Parathyroid adenoma (tissue), 2 donors: ENCODE data around the gene RASGRP1.

Source experiments
- H2AFZ ChIP-seq: fragments of 300-600 bp; sonication (generic); one replicate; pipeline ENCODE4 v1.7.0; 2017; ENCODE audit warnings: antibody characterized with exemption, mild to moderate bottlenecking
- H3K27ac ChIP-seq: fragments of 300-600 bp; sonication (generic); one replicate; pipeline ENCODE4 v1.7.0; 2017
- H3K27me3 ChIP-seq: fragments of 300-600 bp; sonication (generic); one replicate; pipeline ENCODE4 v1.7.0; 2017; ENCODE audit warnings: low read length; ENCODE audit not compliant: control insufficient read depth, insufficient read depth
- H3K36me3 ChIP-seq: fragments of 300-600 bp; sonication (generic); one replicate; pipeline ENCODE4 v1.7.0; 2017; ENCODE audit warnings: low read length; ENCODE audit not compliant: control insufficient read depth, insufficient read depth
- H3K4me1 ChIP-seq: fragments of 300-600 bp; sonication (generic); one replicate; pipeline ENCODE4 v1.7.0; 2017; ENCODE audit warnings: control low read depth
- H3K4me2 ChIP-seq: fragments of 300-600 bp; sonication (generic); one replicate; pipeline ENCODE4 v1.7.0; 2017; ENCODE audit warnings: low read length
- H3K4me3 ChIP-seq: fragments of 300-600 bp; sonication (generic); one replicate; pipeline ENCODE4 v1.7.0; 2017; ENCODE audit warnings: low read depth, low read length
- H3K79me2 ChIP-seq: fragments of 300-600 bp; sonication (generic); one replicate; pipeline ENCODE4 v1.7.0; 2017; ENCODE audit warnings: control low read depth
- H3K9ac ChIP-seq: fragments of 300-600 bp; sonication (generic); one replicate; pipeline ENCODE4 v1.7.0; 2017; ENCODE audit warnings: mild to moderate bottlenecking
- H3K9me3 ChIP-seq: fragments of 300-600 bp; sonication (generic); one replicate; pipeline ENCODE4 v1.7.0; 2017; ENCODE audit warnings: low read length; ENCODE audit not compliant: control insufficient read depth
- TF ChIP-seq, protein P1 (sequence below): fragments of 300-600 bp; sonication (generic); IDR thresholded peaks from one replicate; pipeline ENCODE4 v1.7.0; 2017; ENCODE audit warnings: antibody characterized with exemption, mild to moderate bottlenecking
- donor health status: primary hyperparathyroidism.

RASGRP1 gene

DNA sequence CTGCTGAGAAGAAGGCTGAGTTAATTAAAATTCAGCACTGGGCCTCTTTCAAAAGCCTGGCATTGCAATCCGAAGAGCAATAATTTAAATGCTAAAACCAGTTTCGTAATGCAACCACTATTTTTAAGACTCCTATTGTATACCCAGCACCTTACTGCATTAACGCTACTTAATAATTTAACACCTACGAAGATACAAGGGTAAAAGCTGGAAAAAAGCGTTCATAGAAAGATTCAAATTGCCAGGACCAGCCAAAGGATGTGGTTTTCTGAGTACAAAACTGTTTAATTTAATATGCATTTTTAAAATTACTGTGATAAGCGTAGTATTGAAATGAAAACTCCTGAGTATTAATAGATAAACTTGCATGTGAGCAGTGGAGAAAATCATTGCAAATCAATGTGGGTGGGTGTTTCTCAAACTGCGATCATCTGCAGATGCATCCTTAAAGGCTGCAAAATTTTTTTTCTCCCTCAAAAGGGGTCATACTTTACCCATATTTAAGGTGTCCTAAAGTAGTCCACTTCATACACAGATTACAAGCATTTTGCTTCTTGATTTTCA is 12.9 kb upstream of the RASGRP1 start:
- Histone ChIP-seq H3K36me3 (no peaks in the 10 kb centered on the region), H3K4me3 (no peak overlapping the region), H3K9me3 (no peaks in the 10 kb centered on the region), H3K79me2 (no peaks in the 10 kb centered on the region), H3K27ac (no peak overlapping the region), H3K27me3 (no peaks in the 10 kb centered on the region), H3K9ac (no peak overlapping the region), H2AFZ (no peak overlapping the region), H3K4me2 (no peak overlapping the region), H3K4me1 (no peaks in the 10 kb centered on the region)
- TF ChIP-seq, protein P1, sequence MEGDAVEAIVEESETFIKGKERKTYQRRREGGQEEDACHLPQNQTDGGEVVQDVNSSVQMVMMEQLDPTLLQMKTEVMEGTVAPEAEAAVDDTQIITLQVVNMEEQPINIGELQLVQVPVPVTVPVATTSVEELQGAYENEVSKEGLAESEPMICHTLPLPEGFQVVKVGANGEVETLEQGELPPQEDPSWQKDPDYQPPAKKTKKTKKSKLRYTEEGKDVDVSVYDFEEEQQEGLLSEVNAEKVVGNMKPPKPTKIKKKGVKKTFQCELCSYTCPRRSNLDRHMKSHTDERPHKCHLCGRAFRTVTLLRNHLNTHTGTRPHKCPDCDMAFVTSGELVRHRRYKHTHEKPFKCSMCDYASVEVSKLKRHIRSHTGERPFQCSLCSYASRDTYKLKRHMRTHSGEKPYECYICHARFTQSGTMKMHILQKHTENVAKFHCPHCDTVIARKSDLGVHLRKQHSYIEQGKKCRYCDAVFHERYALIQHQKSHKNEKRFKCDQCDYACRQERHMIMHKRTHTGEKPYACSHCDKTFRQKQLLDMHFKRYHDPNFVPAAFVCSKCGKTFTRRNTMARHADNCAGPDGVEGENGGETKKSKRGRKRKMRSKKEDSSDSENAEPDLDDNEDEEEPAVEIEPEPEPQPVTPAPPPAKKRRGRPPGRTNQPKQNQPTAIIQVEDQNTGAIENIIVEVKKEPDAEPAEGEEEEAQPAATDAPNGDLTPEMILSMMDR: no peak

- TF ChIP-seq, protein P1: no peak
- Histone ChIP-seq H3K4me1 (no peaks in the 10 kb centered on the region), H2AFZ (no peak overlapping the region), H3K79me2 (no peaks in the 10 kb centered on the region), H3K9me3 (no peaks in the 10 kb centered on the region), H3K9ac (no peak overlapping the region), H3K36me3 (no peaks in the 10 kb centered on the region), H3K27ac (no peak overlapping the region), H3K27me3 (no peaks in the 10 kb centered on the region), H3K4me2 (no peak overlapping the region), H3K4me3 (no peak overlapping the region)
Measured at GRCh38 chr15:38576837-38577236, 12.2 kb upstream of the RASGRP1 start.

- Histone ChIP-seq H3K4me1 (no peaks in the 10 kb centered on the region), H3K27ac (no peak overlapping the region), H3K4me2 (no peak overlapping the region), H3K9ac (no peak overlapping the region), H3K79me2 (no peaks in the 10 kb centered on the region), H3K9me3 (no peaks in the 10 kb centered on the region), H3K36me3 (no peaks in the 10 kb centered on the region), H2AFZ (no peak overlapping the region), H3K27me3 (no peaks in the 10 kb centered on the region), H3K4me3 (no peak overlapping the region)
- TF ChIP-seq, protein P1: no peak
Measured at GRCh38 chr15:38576261-38576660, 11.6 kb upstream of the RASGRP1 start.

DNA sequence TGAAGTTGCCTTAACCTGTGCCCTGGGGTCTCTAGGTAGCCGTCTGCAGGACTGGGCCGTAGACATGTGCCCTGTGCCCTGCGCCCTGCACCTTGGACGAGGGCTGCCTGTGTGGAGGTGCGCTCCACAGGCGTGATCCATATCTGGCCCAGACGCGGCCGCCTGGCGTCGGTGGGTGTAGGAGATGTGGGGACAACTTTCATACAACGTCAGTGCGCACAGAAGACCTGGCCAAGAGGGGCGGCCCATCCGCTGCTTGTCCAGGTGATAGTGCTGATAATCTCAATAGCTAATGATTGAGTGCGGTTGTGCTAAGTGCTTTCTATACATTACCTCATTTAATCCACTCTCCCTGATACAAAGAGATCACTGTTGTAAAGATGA is 665 bp upstream of the RASGRP1 start:
- peak overlapping the region; percentile 64 for H3K4me2 ChIP-seq

More for the DNA sequence above, 665 bp upstream of the RASGRP1 start:
- H3K4me3 ChIP-seq: no peak overlapping the region
- TF ChIP-seq, protein P1: no peak
- H3K9ac ChIP-seq: no peak overlapping the region
- no peaks in the 10 kb centered on the region for H3K36me3 ChIP-seq
- no peaks in the 10 kb centered on the region for H3K27me3 ChIP-seq
- H3K4me1 ChIP-seq: no peaks in the 10 kb centered on the region
- no peak overlapping the region for H3K27ac ChIP-seq
- no peaks in the 10 kb centered on the region for H3K79me2 ChIP-seq
- H3K9me3 ChIP-seq: no peaks in the 10 kb centered on the region
- H2AFZ ChIP-seq: no peak overlapping the region
